GM12872 (cell line): ENCODE data around the gene PALS2.

ENCODE experiments used
- CTCF ChIP-seq: IDR thresholded peaks from 3 replicates; pipeline ENCODE4 v1.5.1; 2011; ENCODE audit warnings: low read depth, mild to moderate bottlenecking, low read length, moderate library complexity; ENCODE audit not compliant: insufficient read depth

Gene PALS2

GRCh38 chr7:24608504-24608903 is 35.3 kb downstream of the PALS2 start:
- no peak for TF ChIP-seq CTCF

DNA sequence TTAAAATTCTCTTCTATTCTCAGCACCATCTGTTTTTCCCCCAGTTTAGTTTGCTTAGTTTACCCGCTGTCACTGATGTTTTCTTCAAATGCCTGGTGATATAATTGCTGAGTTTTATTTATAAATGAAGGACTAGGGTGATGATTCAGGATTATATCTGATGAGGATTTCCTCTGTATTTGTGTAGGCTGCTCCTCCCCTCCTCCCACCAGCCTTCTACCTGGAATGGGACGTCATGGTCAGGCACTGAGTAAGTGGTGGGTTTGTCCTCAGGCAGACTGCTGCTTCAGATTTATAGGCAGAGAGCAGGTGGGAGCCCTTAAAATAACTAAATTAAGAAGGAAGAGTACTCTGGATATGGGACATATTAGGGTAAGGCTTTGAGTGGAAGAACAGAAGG is 35.8 kb downstream of the PALS2 start:
- no peak for TF ChIP-seq CTCF

- no peak for TF ChIP-seq CTCF
Observed at GRCh38 chr7:24609570-24609969, 36.3 kb downstream of the PALS2 start.

DNA sequence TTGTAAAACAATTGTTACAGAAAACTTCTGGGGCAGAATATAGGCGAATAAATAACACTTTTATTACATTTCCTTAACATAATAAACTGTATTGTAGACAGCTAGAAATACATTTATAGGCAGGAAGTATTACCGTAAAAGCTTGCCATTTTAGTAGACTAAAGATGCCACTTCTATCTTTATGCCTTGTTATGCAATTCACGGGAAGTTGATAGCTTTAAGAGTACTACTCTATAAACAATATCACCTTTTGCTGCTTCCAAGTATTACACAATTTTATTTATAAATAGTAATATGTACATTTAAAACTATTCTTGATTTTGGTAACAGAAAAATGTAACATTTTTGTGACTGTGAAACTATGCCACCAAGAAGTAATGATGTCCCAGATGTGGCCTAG is 37.9 kb downstream of the PALS2 start:
- TF ChIP-seq CTCF: no peak

DNA sequence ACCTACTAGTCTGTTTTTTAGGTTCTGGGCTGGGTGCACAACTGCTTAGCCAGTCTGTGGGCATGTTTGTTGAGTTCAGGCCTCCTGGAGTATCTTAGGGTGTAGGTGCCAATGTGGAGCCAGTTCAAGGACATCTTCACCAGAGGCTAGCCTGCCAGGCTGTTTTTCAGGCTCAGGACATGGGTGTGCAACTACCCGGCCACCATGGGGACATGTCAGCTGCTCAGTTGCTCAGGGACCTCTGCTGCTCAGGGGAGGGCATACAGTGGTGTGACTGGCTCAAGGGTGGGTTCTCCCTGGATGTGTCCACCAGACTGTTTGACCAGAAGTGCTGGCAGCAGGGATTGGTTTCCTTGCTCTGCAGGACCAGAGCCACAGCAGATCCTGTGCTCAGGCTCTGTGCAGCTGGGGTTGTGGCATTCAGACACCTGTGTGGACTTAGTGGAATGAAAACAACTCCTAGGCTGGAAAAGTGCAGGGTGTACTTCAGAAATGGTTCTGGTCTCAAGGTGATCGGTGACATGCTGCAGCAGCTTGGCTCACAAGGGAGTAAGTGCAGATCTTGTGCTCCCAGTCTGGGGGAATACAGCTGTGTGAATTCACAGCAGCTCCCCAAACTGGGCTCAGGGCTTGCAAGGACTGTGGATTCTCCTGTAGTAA is 44.8 kb downstream of the PALS2 start:
- TF ChIP-seq CTCF: no peak

- no peak for TF ChIP-seq CTCF
Observed at GRCh38 chr7:24619978-24620377, 46.7 kb downstream of the PALS2 start.

GRCh38 chr7:24622646-24623182 is 49.5 kb downstream of the PALS2 start:
- TF ChIP-seq CTCF: no peak
